Panc1 (cell line): ENCODE results near the gene SULT1E1. TPM values are rescaled to one million over a fixed set of nuclear protein-coding genes. Genes with fewer than 3 reads are reported as not detected.

Source experiments
- ATAC-seq: fragments of 200-7000 bp; cut with Tn5 transposase; 2 replicates; pipeline ENCODE4 v1.9.1; 2020; ENCODE audit warnings: mild to moderate bottlenecking, moderate library complexity
- BruUV-seq: library from RNA; stranded (reverse); fragments of 400-500 nt; replicated peaks from 2 replicates; lab custom pipeline; 2021; lab: Mats Ljungman, UMichigan
- CTCF ChIA-PET: fragments of 300-600 bp; sonication (Branson Sonifier 250); formaldehyde crosslinking; loops from one replicate; lab custom pipeline; 2022; ENCODE audit warnings: antibody characterized with exemption; lab: Charles Lee
- POLR2A ChIA-PET: fragments of 300-600 bp; sonication (Branson Sonifier 250); formaldehyde crosslinking; loops from one replicate; lab custom pipeline; 2022; ENCODE audit warnings: antibody characterized with exemption; lab: Charles Lee
- DNase-seq: peaks from one replicate; pipeline ENCODE4 v3.0.0-alpha.2; 2010; ENCODE audit warnings: low read depth, low spot score
- H3K27ac ChIP-seq: 2 replicates; pipeline ENCODE4 v1.5.1; 2011; ENCODE audit warnings: mild to moderate bottlenecking, low read length, inconsistent platforms
- H3K27me3 ChIP-seq: fragments of 200-500 bp; sonication (Bioruptor generic); 2 replicates; pipeline ENCODE4 v1.6.0; 2014; ENCODE audit warnings: low read length, inconsistent platforms; ENCODE audit not compliant: control insufficient read depth, insufficient read depth
- H3K36me3 ChIP-seq: fragments of 200-500 bp; sonication (Bioruptor generic); 2 replicates; pipeline ENCODE4 v1.5.1; 2014; ENCODE audit warnings: inconsistent platforms, mild to moderate bottlenecking, low read length, moderate library complexity; ENCODE audit not compliant: control insufficient read depth, insufficient read depth
- H3K4me1 ChIP-seq: 2 replicates; pipeline ENCODE4 v1.5.1; 2011; ENCODE audit warnings: inconsistent platforms, mild to moderate bottlenecking, low read length, moderate library complexity; ENCODE audit not compliant: control insufficient read depth, insufficient read depth
- H3K4me3 ChIP-seq, 2 experiments: 2 replicates each; pipeline ENCODE4 v1.5.1; 2011 to 2012; ENCODE audit warnings: low read depth in 2 of 2, low read length in 2 of 2, mild to moderate bottlenecking in 2 of 2, inconsistent platforms in 1 of 2, moderate library complexity in 1 of 2
- H3K9me3 ChIP-seq: fragments of 200-500 bp; sonication (Bioruptor generic); 2 replicates; pipeline ENCODE4 v1.5.1; 2014; ENCODE audit warnings: low read depth, mild to moderate bottlenecking, inconsistent platforms, low read length, moderate library complexity; ENCODE audit not compliant: control insufficient read depth, insufficient read depth
- CTCF ChIP-seq: fragments of 450-650 bp; IDR thresholded peaks from 2 replicates; pipeline ENCODE4 v1.5.1; 2017; ENCODE audit warnings: mild to moderate bottlenecking
- POLR2AphosphoS5 ChIP-seq: IDR thresholded peaks from 2 replicates; pipeline ENCODE4 v1.6.1; 2012; ENCODE audit warnings: mild to moderate bottlenecking, low read depth, low read length, moderate library complexity
- REST ChIP-seq, 2 experiments: IDR thresholded peaks; 2 replicates each; pipeline ENCODE4 v1.6.1; 2011 to 2012; ENCODE audit warnings: low read depth in 2 of 2, control low read depth in 1 of 2, low read length in 1 of 2, mild to moderate bottlenecking in 1 of 2, moderate library complexity in 1 of 2; ENCODE audit not compliant: insufficient read depth in 1 of 2
- SIN3A ChIP-seq: IDR thresholded peaks from 2 replicates; pipeline ENCODE4 v1.6.1; 2012; ENCODE audit warnings: low read depth, mild to moderate bottlenecking, low read length, moderate library complexity, borderline replicate concordance; ENCODE audit not compliant: insufficient read depth
- TCF7L2 ChIP-seq: IDR thresholded peaks from 2 replicates; pipeline ENCODE4 v1.6.1; 2011; ENCODE audit warnings: mild to moderate bottlenecking, low read depth, low read length, inconsistent platforms
- in situ Hi-C: cut with HindIII; loops from 2 replicates; pipeline ENCODE4 v1.10.0; 2016; ENCODE audit warnings: low sequenced_read_pairs, low pct_unique_long_range_greater_than_20kb
- intact Hi-C: fragments of 100-400 bp; cut with micrococcal nuclease; formaldehyde crosslinking; loops from one replicate; pipeline ENCODE4 v1.10.0; 2022; ENCODE audit not compliant: unreplicated experiment
- total RNA-seq: library from RNA; stranded (reverse); gene quantifications from one replicate; pipeline ENCODE4 v1.2.1, GENCODE V29; 2021; ENCODE audit not compliant: unreplicated experiment

The SULT1E1 gene
- total RNA-seq, 1 experiment from 2014 or later: not detected

GRCh38 chr4:69888336-69888735, 28.4 kb upstream of the SULT1E1 start:
- TF ChIP-seq POLR2AphosphoS5 (no peak), REST (IDR thresholded peaks at IDR 0.05; ENCODE audit: insufficient read depth in 1 of 2, low read depth in 2 of 2, low read length in 1 of 2) (no peak), SIN3A (no peak), CTCF (no peak), TCF7L2 (no peak)
- Histone ChIP-seq H3K27me3 (no peaks in the 10 kb centered on the region), H3K36me3 (no peaks in the 10 kb centered on the region), H3K27ac (no peak overlapping the region), H3K9me3 (no peaks in the 10 kb centered on the region), H3K4me3 (no peak overlapping the region), H3K4me1 (no peaks in the 10 kb centered on the region)
- no peak for ATAC-seq
- no TSS peak for BruUV-seq
- intact Hi-C loops: no loop called here
- ChIA-PET CTCF (interaction anchor here (0.6 kb wide), 1 partner anchor 380 kb away, joined by 4 read pairs; no protein-coding TSS in a partner anchor), POLR2A (no interaction called here)
- DNase-seq: no peak
- in situ Hi-C loops: no loop called here

- ChIA-PET CTCF (no interaction called here), POLR2A (no interaction called here)
- in situ Hi-C loops (no loop called here), intact Hi-C loops (no loop called here)
- Histone ChIP-seq H3K4me3 (no peak overlapping the region), H3K9me3 (no peaks in the 10 kb centered on the region), H3K36me3 (no peaks in the 10 kb centered on the region), H3K4me1 (no peaks in the 10 kb centered on the region), H3K27me3 (no peaks in the 10 kb centered on the region), H3K27ac (no peak overlapping the region)
- no peak for TF ChIP-seq SIN3A
- no peak for TF ChIP-seq POLR2AphosphoS5
- no peak for TF ChIP-seq CTCF
- no peak for TF ChIP-seq REST (IDR thresholded peaks at IDR 0.05; ENCODE audit: insufficient read depth in 1 of 2, low read depth in 2 of 2, low read length in 1 of 2)
- no peak for TF ChIP-seq TCF7L2
- DNase-seq (no peak), ATAC-seq (no peak)
- BruUV-seq: no TSS peak
Observed at GRCh38 chr4:69882150-69882549, 22.2 kb upstream of the SULT1E1 start.
